Bronchial epithelial cell (primary cell): ENCODE measurements around the gene HAGH. TPM values are rescaled to one million over a fixed set of nuclear protein-coding genes. Genes with fewer than 3 reads are reported as not detected.

ENCODE experiments used
- DNase-seq: peaks from one replicate; pipeline ENCODE4 v3.0.0-alpha.2; 2010; ENCODE audit warnings: low read depth
- FAIRE-seq: peaks from 2 replicates; lab custom pipeline; 2011; peaks lifted over from hg19 to GRCh38; lab: Jason Lieb, UNC
- H3K27me3 ChIP-seq: 2 replicates; pipeline ENCODE4 v1.5.1; 2011; ENCODE audit warnings: low read length; ENCODE audit not compliant: control insufficient read depth, insufficient read depth
- H3K36me3 ChIP-seq: 2 replicates; pipeline ENCODE4 v1.5.1; 2011; ENCODE audit warnings: low read length; ENCODE audit not compliant: control insufficient read depth, insufficient read depth
- H3K4me3 ChIP-seq: 2 replicates; pipeline ENCODE4 v1.5.1; 2011; ENCODE audit warnings: mild to moderate bottlenecking, low read depth, low read length, control low read depth
- CTCF ChIP-seq: IDR thresholded peaks from 2 replicates; pipeline ENCODE4 v1.5.1; 2011; ENCODE audit warnings: mild to moderate bottlenecking, moderate library complexity, low read length, control low read depth, inconsistent platforms; ENCODE audit not compliant: insufficient read depth, severe bottlenecking
- total RNA-seq: library from RNA; depleted of rRNA; stranded (reverse); fragments of >200 nt; gene quantifications from 2 replicates; pipeline ENCODE4 v1.2.1, GENCODE V29; 2014

HAGH gene
- total RNA-seq, 1 donor from 2014 or later: 60.0 TPM

GRCh38 chr16:1865902-1866690, 39.5 kb upstream of the HAGH start:
- FAIRE-seq: no peak
- TF ChIP-seq CTCF: no peak

GRCh38 chr16:1863681-1864460, 37.2 kb upstream of the HAGH start:
- FAIRE-seq (no peak), DNase-seq (peak; percentile 36)
- peaks cover 7% of the 10 kb centered on the region for H3K27me3 ChIP-seq

More at GRCh38 chr16:1865902-1866690, 39.5 kb upstream of the HAGH start:
- H3K27me3 ChIP-seq: no peaks in the 10 kb centered on the region
- DNase-seq: no peak
- no peaks in the 10 kb centered on the region for H3K36me3 ChIP-seq
- H3K4me3 ChIP-seq: no peak overlapping the region

GRCh38 chr16:1862394-1862793, 35.8 kb upstream of the HAGH start:
- Histone ChIP-seq H3K27me3 (peaks cover 14% of the 10 kb centered on the region), H3K36me3 (no peaks in the 10 kb centered on the region), H3K4me3 (no peak overlapping the region)
- DNase-seq (no peak), FAIRE-seq (no peak)
- TF ChIP-seq CTCF: no peak

More at GRCh38 chr16:1863681-1864460, 37.2 kb upstream of the HAGH start:
- Histone ChIP-seq H3K36me3 (no peaks in the 10 kb centered on the region), H3K4me3 (no peak overlapping the region)
- peak; percentile 22 for TF ChIP-seq CTCF

- no peaks in the 10 kb centered on the region for H3K36me3 ChIP-seq
- H3K27me3 ChIP-seq: peaks cover 17% of the 10 kb centered on the region
- H3K4me3 ChIP-seq: no peak overlapping the region
- DNase-seq (no peak), FAIRE-seq (no peak)
- TF ChIP-seq CTCF: no peak
Measured at GRCh38 chr16:1861730-1862129, 35.1 kb upstream of the HAGH start.

- FAIRE-seq (no peak), DNase-seq (no peak)
- no peak for TF ChIP-seq CTCF
- peaks cover 17% of the 10 kb centered on the region for H3K27me3 ChIP-seq
- no peaks in the 10 kb centered on the region for H3K36me3 ChIP-seq
- no peak overlapping the region for H3K4me3 ChIP-seq
Measured at GRCh38 chr16:1859650-1860049, 33.0 kb upstream of the HAGH start.
